DOHH2 (cell line): Measurements from ENCODE around the gene MAP3K10.

Experiments used
- CTCF ChIP-seq: fragments of 200-600 bp; sonication (generic); IDR thresholded peaks from one replicate; pipeline ENCODE4 v1.5.1; 2014; ENCODE audit warnings: antibody characterized with exemption, mild to moderate bottlenecking, low read depth, low read length; ENCODE audit not compliant: poor library complexity, severe bottlenecking
- EZH2phosphoT487 ChIP-seq: fragments of 200-600 bp; sonication (generic); IDR thresholded peaks from 2 replicates; pipeline ENCODE4 v1.6.1; 2017; ENCODE audit warnings: borderline replicate concordance, mild to moderate bottlenecking, antibody characterized with exemption, low read length, moderate library complexity, mixed read lengths

GRCh38 chr19:40232949-40233810, 42.0 kb downstream of the MAP3K10 start:
- TF ChIP-seq CTCF (no peak), EZH2phosphoT487 (no peak)
